Tibial nerve (tissue), 4 donors: ENCODE measurements around the gene AFG3L2. TPM values are rescaled to one million over a fixed set of nuclear protein-coding genes. Genes with fewer than 3 reads are reported as not detected.

Source experiments
- DNase-seq, 2 donors: peaks; one replicate each; pipeline ENCODE4 v3.0.0-alpha.2; 2019; ENCODE audit warnings: low spot score in 2 of 2
- H3K27ac ChIP-seq, 4 donors: fragments of 200-600 bp; sonication (generic) in 3 of 4; one replicate each; pipeline ENCODE4 v1.5.1; 2017 to 2019; ENCODE audit warnings: mild to moderate bottlenecking in 1 of 4
- H3K27me3 ChIP-seq, 2 donors: fragments of 200-600 bp; sonication (generic) in 1 of 2; one replicate each; pipeline versions ENCODE4 v1.5.1 to v1.6.0; 2017 to 2019
- H3K36me3 ChIP-seq, 3 donors: fragments of 200-600 bp; sonication (generic); one replicate each; pipeline ENCODE4 v1.5.1; 2018 to 2019
- H3K4me1 ChIP-seq, 4 donors: fragments of 200-600 bp; sonication (generic) in 3 of 4; one replicate each; pipeline ENCODE4 v1.5.1; 2017 to 2019
- H3K4me3 ChIP-seq, 4 donors: fragments of 200-600 bp; sonication (generic) in 3 of 4; one replicate each; pipeline ENCODE4 v1.5.1; 2017 to 2019; ENCODE audit warnings: mild to moderate bottlenecking in 1 of 4, moderate library complexity in 1 of 4
- H3K9me3 ChIP-seq, 4 donors: fragments of 200-600 bp; sonication (generic) in 3 of 4; one replicate each; pipeline ENCODE4 v1.5.1; 2017 to 2019
- EP300 ChIP-seq, 2 donors: sonication (generic); formaldehyde crosslinking; IDR thresholded peaks; one replicate each; pipeline ENCODE4 v1.6.1; 2017; ENCODE audit warnings: antibody characterized with exemption in 2 of 2, mild to moderate bottlenecking in 1 of 2
- POLR2A ChIP-seq, 2 donors: fragments of 450-650 bp; IDR thresholded peaks; one replicate each; pipeline ENCODE4 v1.6.1; 2017; ENCODE audit warnings: antibody characterized with exemption in 2 of 2, mild to moderate bottlenecking in 2 of 2, moderate library complexity in 2 of 2
- WGBS, 2 donors: methylation state at CpG; one replicate each; pipeline ENCODE4 v1.1.5; 2018; 5-methylcytosine and 5-hydroxymethylcytosine counted together
- total RNA-seq, 4 donors: library from RNA; depleted of rRNA; stranded (reverse); fragments of >200 nt; gene quantifications; one replicate each; pipeline ENCODE4 v1.1.0, GENCODE V29; 2016
- TF ChIP-seq, protein P1 (sequence below), 5 experiments: fragments of 200-600 bp in 3 of 5; fragments of 450-650 bp in 2 of 5; sonication (generic) in 3 of 5; IDR thresholded peaks; one replicate each; pipeline ENCODE4 v1.5.1; 2016 to 2019; ENCODE audit warnings: antibody characterized with exemption in 5 of 5, mild to moderate bottlenecking in 3 of 5, moderate library complexity in 2 of 5

Gene AFG3L2
- total RNA-seq, 4 donors from 2014 or later: 35.7 to 54.8 (median 42.5) TPM

- WGBS, 2 donors: 41 to 49% methylated on average over 11 of the region's 11 CpGs
- DNase-seq: no peak
- TF ChIP-seq EP300 (IDR thresholded peaks at IDR 0.05) (no peak), POLR2A (IDR thresholded peaks at IDR 0.05) (no peak)
- TF ChIP-seq, protein P1, sequence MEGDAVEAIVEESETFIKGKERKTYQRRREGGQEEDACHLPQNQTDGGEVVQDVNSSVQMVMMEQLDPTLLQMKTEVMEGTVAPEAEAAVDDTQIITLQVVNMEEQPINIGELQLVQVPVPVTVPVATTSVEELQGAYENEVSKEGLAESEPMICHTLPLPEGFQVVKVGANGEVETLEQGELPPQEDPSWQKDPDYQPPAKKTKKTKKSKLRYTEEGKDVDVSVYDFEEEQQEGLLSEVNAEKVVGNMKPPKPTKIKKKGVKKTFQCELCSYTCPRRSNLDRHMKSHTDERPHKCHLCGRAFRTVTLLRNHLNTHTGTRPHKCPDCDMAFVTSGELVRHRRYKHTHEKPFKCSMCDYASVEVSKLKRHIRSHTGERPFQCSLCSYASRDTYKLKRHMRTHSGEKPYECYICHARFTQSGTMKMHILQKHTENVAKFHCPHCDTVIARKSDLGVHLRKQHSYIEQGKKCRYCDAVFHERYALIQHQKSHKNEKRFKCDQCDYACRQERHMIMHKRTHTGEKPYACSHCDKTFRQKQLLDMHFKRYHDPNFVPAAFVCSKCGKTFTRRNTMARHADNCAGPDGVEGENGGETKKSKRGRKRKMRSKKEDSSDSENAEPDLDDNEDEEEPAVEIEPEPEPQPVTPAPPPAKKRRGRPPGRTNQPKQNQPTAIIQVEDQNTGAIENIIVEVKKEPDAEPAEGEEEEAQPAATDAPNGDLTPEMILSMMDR (IDR thresholded peaks at IDR 0.05): no peak
- no peak overlapping the region for H3K27ac ChIP-seq
- no peaks in the 10 kb centered on the region for H3K27me3 ChIP-seq
- peaks cover 4 to 95% (median 7%) of the 10 kb centered on the region in 3 donors for H3K36me3 ChIP-seq
- H3K4me1 ChIP-seq: peaks cover 0 to 15% (median 2%) of the 10 kb centered on the region in 4 donors
- H3K4me3 ChIP-seq: no peak overlapping the region
- no peaks in the 10 kb centered on the region for H3K9me3 ChIP-seq
Observed at GRCh38 chr18:12362473-12363174, 14.4 kb downstream of the AFG3L2 start.

DNA sequence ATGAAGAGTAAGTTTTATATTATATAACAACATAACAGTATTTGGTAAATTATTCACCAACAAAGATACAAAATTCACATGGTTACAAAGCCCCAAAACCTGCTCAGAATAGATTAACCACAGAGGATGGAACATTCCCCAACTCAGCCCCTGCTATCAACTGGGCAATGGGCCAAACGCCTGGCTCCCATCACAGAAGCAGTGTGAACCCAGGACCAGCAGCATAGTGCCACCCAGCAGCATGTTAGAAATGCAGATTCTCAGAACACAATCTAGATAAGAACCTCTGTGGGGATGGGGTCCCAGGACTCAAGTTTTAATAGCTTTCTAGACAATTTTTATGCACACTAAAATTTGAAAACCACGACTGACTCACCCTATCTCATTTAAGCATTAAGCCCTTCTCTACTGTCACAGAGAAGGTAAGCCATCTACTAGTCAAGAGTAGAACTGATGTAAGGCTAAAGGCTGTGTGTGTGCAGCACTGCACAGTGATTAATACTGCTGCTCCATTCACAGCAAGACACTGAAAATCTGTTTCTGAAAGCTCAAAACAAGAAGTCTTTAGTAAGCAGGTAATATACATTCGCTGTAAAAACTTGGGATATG lies 15.2 kb downstream of the AFG3L2 start:
- Histone ChIP-seq H3K4me1 (peaks cover 0 to 15% (median 2%) of the 10 kb centered on the region in 4 donors), H3K9me3 (no peaks in the 10 kb centered on the region), H3K36me3 (peaks cover 4 to 94% (median 7%) of the 10 kb centered on the region in 3 donors), H3K27me3 (no peaks in the 10 kb centered on the region), H3K27ac (no peak overlapping the region), H3K4me3 (no peak overlapping the region)
- 75 to 87% methylated on average over 3 of the region's 3 CpGs for WGBS, 2 donors
- TF ChIP-seq POLR2A (IDR thresholded peaks at IDR 0.05): no peak
- TF ChIP-seq, protein P1 (IDR thresholded peaks at IDR 0.05): no peak
- no peak for TF ChIP-seq EP300 (IDR thresholded peaks at IDR 0.05)
- no peak for DNase-seq

GRCh38 chr18:12359515-12359927 lies 17.5 kb downstream of the AFG3L2 start:
- peaks cover 0 to 93% (median 7%) of the 10 kb centered on the region in 3 donors for H3K36me3 ChIP-seq
- peaks cover 0 to 11% (median 2%) of the 10 kb centered on the region in 4 donors for H3K4me1 ChIP-seq
- WGBS, 2 donors: 94 to 95% methylated on average over 5 of the region's 5 CpGs
- TF ChIP-seq POLR2A (IDR thresholded peaks at IDR 0.05) (no peak), EP300 (IDR thresholded peaks at IDR 0.05) (no peak)
- TF ChIP-seq, protein P1 (IDR thresholded peaks at IDR 0.05): no peak
- H3K27ac ChIP-seq: no peak overlapping the region
- no peaks in the 10 kb centered on the region for H3K9me3 ChIP-seq
- H3K4me3 ChIP-seq: no peak overlapping the region
- no peak for DNase-seq
- H3K27me3 ChIP-seq: no peaks in the 10 kb centered on the region

DNA sequence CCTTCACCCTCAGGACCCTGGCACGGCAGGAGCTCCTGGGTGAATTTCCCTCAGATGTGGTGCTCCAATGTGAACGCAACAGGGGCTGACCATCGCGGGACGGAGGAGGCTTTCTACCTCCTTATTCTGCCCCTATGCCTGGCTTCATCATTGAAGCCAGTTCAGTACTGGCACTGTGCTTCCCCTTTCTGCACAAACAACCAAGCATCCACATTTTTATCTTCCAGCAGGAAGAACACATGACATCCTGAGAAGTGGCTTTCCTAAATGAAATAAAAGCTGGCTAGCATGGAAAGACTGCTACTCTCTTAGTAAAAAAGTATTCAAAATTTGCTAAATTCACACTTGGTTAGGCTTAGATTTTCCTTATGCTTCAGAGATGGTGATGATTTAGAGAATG lies 24.8 kb downstream of the AFG3L2 start:
- peaks cover 6 to 96% (median 9%) of the 10 kb centered on the region in 3 donors for H3K36me3 ChIP-seq
- no peak overlapping the region for H3K27ac ChIP-seq
- H3K4me3 ChIP-seq: no peak overlapping the region
- 91 to 94% methylated on average over 5 of the region's 5 CpGs for WGBS, 2 donors
- TF ChIP-seq POLR2A (IDR thresholded peaks at IDR 0.05) (no peak), EP300 (IDR thresholded peaks at IDR 0.05) (no peak)
- TF ChIP-seq, protein P1 (IDR thresholded peaks at IDR 0.05): no peak
- H3K27me3 ChIP-seq: no peaks in the 10 kb centered on the region
- H3K4me1 ChIP-seq: no peaks in the 10 kb centered on the region
- H3K9me3 ChIP-seq: no peaks in the 10 kb centered on the region
- no peak for DNase-seq

GRCh38 chr18:12347895-12348294 lies 29.1 kb downstream of the AFG3L2 start:
- TF ChIP-seq POLR2A (IDR thresholded peaks at IDR 0.05): no peak
- TF ChIP-seq, protein P1 (IDR thresholded peaks at IDR 0.05): no peak
- TF ChIP-seq EP300 (IDR thresholded peaks at IDR 0.05): no peak
- no peak overlapping the region for H3K27ac ChIP-seq

More at GRCh38 chr18:12347895-12348294, 29.1 kb downstream of the AFG3L2 start:
- H3K4me3 ChIP-seq: no peak overlapping the region
- H3K9me3 ChIP-seq: no peaks in the 10 kb centered on the region
- H3K27me3 ChIP-seq: no peaks in the 10 kb centered on the region
- WGBS, 2 donors: 83 to 89% methylated on average over 4 of the region's 4 CpGs
- no peak for DNase-seq
- no peaks in the 10 kb centered on the region for H3K4me1 ChIP-seq
- H3K36me3 ChIP-seq: peaks cover 9 to 99% (median 23%) of the 10 kb centered on the region in 3 donors
